Vagina (tissue), 2 donors: ENCODE results near the gene DNAH6.

Experiments
- CTCF ChIP-seq, 3 experiments: fragments of 450-650 bp in 2 of 3; fragments of 200-600 bp in 1 of 3; sonication (generic) in 1 of 3; IDR thresholded peaks; one replicate each; pipeline ENCODE4 v1.5.1; 2017 to 2019; ENCODE audit warnings: antibody characterized with exemption in 3 of 3, mild to moderate bottlenecking in 2 of 3, moderate library complexity in 2 of 3
- POLR2A ChIP-seq, 2 donors: fragments of 450-650 bp; IDR thresholded peaks; one replicate each; pipeline ENCODE4 v1.6.1; 2017; ENCODE audit warnings: antibody characterized with exemption in 2 of 2, mild to moderate bottlenecking in 2 of 2, moderate library complexity in 2 of 2

GRCh38 chr2:84830758-84831500 lies 314.6 kb downstream of the DNAH6 start:
- TF ChIP-seq CTCF (IDR thresholded peaks at IDR 0.05) (no peak), POLR2A (IDR thresholded peaks at IDR 0.05) (no peak)
